HEK293 (cell line): ENCODE results near the gene MAP1B.

Experiments used
- CTCF ChIA-PET: fragments of 350-600 bp; formaldehyde crosslinking; extraction: SDS; loops from one replicate; lab custom pipeline; 2021; ENCODE audit warnings: antibody characterized with exemption; lab: Yijun Ruan, JAX
- POLR2A ChIA-PET: fragments of 300-600 bp; formaldehyde crosslinking; extraction: SDS; loops from one replicate; lab custom pipeline; 2020; ENCODE audit warnings: antibody characterized with exemption, inconsistent platforms; lab: Yijun Ruan, JAX
- H3K27ac ChIP-seq: fragments of 200-500 bp; sonication (Bioruptor generic); 2 replicates; pipeline ENCODE4 v1.5.1; 2014; ENCODE audit warnings: low read depth, low read length, control low read depth, inconsistent platforms; ENCODE audit errors: extremely low read depth
- H3K36me3 ChIP-seq, 2 experiments: fragments of 200-500 bp in 1 of 2; sonication (Bioruptor generic) in 1 of 2; 1 replicate in 1 of 2; 2 replicates in 1 of 2; pipeline ENCODE4 v1.5.1; 2014 to 2017; ENCODE audit warnings: inconsistent platforms in 2 of 2, low read length in 2 of 2; ENCODE audit not compliant: control insufficient read depth in 2 of 2, insufficient read depth in 1 of 2
- H3K4me1 ChIP-seq: fragments of 200-500 bp; sonication (Bioruptor generic); 2 replicates; pipeline ENCODE4 v1.5.1; 2014; ENCODE audit warnings: mild to moderate bottlenecking, low read length, inconsistent platforms; ENCODE audit not compliant: control insufficient read depth, insufficient read depth
- H3K4me3 ChIP-seq: 2 replicates; pipeline ENCODE4 v1.5.1; 2011; ENCODE audit warnings: low read depth, mild to moderate bottlenecking, control low read depth, low read length, moderate library complexity
- H3K9me3 ChIP-seq: fragments of 200-500 bp; sonication (Bioruptor generic); 2 replicates; pipeline ENCODE4 v1.5.1; 2014; ENCODE audit warnings: low read depth, low read length, inconsistent platforms; ENCODE audit not compliant: control insufficient read depth, insufficient read depth
- HOXA7 ChIP-seq: sonication (generic); formaldehyde crosslinking; IDR thresholded peaks from 2 replicates; pipeline ENCODE4 v1.8.1; 2022; ENCODE audit warnings: missing genetic modification reagents, borderline replicate concordance
- PRDM1 ChIP-seq: fragments of 450-650 bp; formaldehyde crosslinking; IDR thresholded peaks from 2 replicates; pipeline ENCODE4; 2016; ENCODE audit warnings: missing biosample characterization, missing genetic modification characterization
- YY1 ChIP-seq: fragments of 450-650 bp; formaldehyde crosslinking; IDR thresholded peaks from 2 replicates; pipeline ENCODE4 v1.5.1; 2018; ENCODE audit warnings: missing biosample characterization, missing genetic modification characterization
- YY2 ChIP-seq: fragments of 450-650 bp; formaldehyde crosslinking; IDR thresholded peaks from 2 replicates; pipeline ENCODE4 v1.5.1; 2016; ENCODE audit warnings: missing biosample characterization, missing genetic modification characterization
- ZBTB48 ChIP-seq: fragments of 450-650 bp; formaldehyde crosslinking; IDR thresholded peaks from 2 replicates; pipeline ENCODE4 v1.5.1; 2016; ENCODE audit warnings: missing biosample characterization, missing genetic modification characterization
- ZNF133 ChIP-seq: fragments of 450-650 bp; formaldehyde crosslinking; IDR thresholded peaks from 2 replicates; pipeline ENCODE4 v1.5.1; 2016; ENCODE audit warnings: missing biosample characterization, missing genetic modification characterization
- ZNF2 ChIP-seq: fragments of 450-650 bp; formaldehyde crosslinking; IDR thresholded peaks from 2 replicates; pipeline ENCODE4 v1.5.1; 2016; ENCODE audit warnings: missing biosample characterization, missing genetic modification characterization
- ZNF202 ChIP-seq: fragments of 450-650 bp; formaldehyde crosslinking; IDR thresholded peaks from 2 replicates; pipeline ENCODE4 v1.5.1; 2016; ENCODE audit warnings: missing biosample characterization, missing genetic modification characterization, borderline replicate concordance
- ZNF239 ChIP-seq: fragments of 450-650 bp; formaldehyde crosslinking; IDR thresholded peaks from 2 replicates; pipeline ENCODE4 v1.5.1; 2016; ENCODE audit warnings: missing biosample characterization, missing genetic modification characterization
- ZNF391 ChIP-seq: fragments of 450-650 bp; formaldehyde crosslinking; IDR thresholded peaks from 2 replicates; pipeline ENCODE4 v1.5.1; 2016; ENCODE audit warnings: low read depth, missing biosample characterization, missing genetic modification characterization, borderline replicate concordance
- ZNF423 ChIP-seq: fragments of 450-650 bp; formaldehyde crosslinking; IDR thresholded peaks from 2 replicates; pipeline ENCODE4 v1.5.1; 2016; ENCODE audit warnings: missing biosample characterization, missing genetic modification characterization
- ZNF701 ChIP-seq: fragments of 450-650 bp; formaldehyde crosslinking; IDR thresholded peaks from 2 replicates; pipeline ENCODE4 v1.5.1; 2016; ENCODE audit warnings: missing biosample characterization, missing genetic modification characterization
- ZNF747 ChIP-seq: fragments of 450-650 bp; formaldehyde crosslinking; IDR thresholded peaks from 2 replicates; pipeline ENCODE4 v1.5.1; 2016; ENCODE audit warnings: missing biosample characterization, missing genetic modification characterization
- ZNF776 ChIP-seq: fragments of 450-650 bp; formaldehyde crosslinking; IDR thresholded peaks from 2 replicates; pipeline ENCODE4 v1.5.0; 2017; ENCODE audit warnings: missing biosample characterization, missing genetic modification characterization, borderline replicate concordance
- ZNF837 ChIP-seq: fragments of 450-650 bp; formaldehyde crosslinking; IDR thresholded peaks from 2 replicates; pipeline ENCODE4 v1.5.1; 2016; ENCODE audit warnings: missing biosample characterization, missing genetic modification characterization
- TF ChIP-seq, protein P1 (sequence below): fragments of 450-650 bp; formaldehyde crosslinking; IDR thresholded peaks from 2 replicates; pipeline ENCODE4 v1.5.1; 2016; ENCODE audit warnings: missing biosample characterization, missing genetic modification characterization
- TF ChIP-seq, protein P2 (sequence below): fragments of 450-650 bp; formaldehyde crosslinking; IDR thresholded peaks from 2 replicates; pipeline ENCODE4 v1.5.1; 2016; ENCODE audit warnings: missing biosample characterization, missing genetic modification characterization
- TF ChIP-seq, protein P3 (sequence below): fragments of 450-650 bp; formaldehyde crosslinking; IDR thresholded peaks from 2 replicates; pipeline ENCODE4 v1.5.1; 2016; ENCODE audit warnings: missing biosample characterization, missing genetic modification characterization
- TF ChIP-seq, protein P4 (sequence below): fragments of 450-650 bp; formaldehyde crosslinking; optimal IDR thresholded peaks from 2 replicates; pipeline ENCODE3; 2016; ENCODE audit warnings: missing biosample characterization, mild to moderate bottlenecking, missing genetic modification characterization

MAP1B gene

DNA sequence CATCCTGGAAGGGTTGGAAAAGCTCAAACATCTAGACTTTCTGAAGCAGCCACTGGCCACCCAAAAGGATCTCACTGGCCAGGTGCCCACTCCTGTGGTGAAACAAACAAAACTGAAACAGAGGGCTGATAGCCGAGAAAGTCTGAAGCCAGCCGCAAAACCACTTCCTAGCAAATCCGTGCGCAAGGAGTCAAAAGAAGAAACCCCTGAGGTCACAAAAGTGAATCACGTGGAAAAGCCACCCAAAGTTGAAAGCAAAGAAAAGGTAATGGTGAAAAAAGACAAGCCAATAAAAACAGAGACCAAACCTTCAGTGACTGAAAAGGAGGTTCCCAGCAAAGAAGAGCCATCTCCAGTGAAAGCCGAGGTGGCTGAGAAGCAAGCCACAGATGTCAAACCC is 87.6 kb downstream of the MAP1B start:
- H3K4me1 ChIP-seq, result no peaks in the 10 kb centered on the region
- TF ChIP-seq ZNF747 (tag by site-specific recombination), result no peak
- no peak for TF ChIP-seq YY2 (tag by site-specific recombination)
- no peak for TF ChIP-seq PRDM1 (tag by site-specific recombination)
- TF ChIP-seq HOXA7 (CRISPR knock-in tag), result no peak
- no peak for TF ChIP-seq ZBTB48 (tag by site-specific recombination)
- TF ChIP-seq, all 188 proteins: peak for 0
- Histone ChIP-seq H3K4me3 (no peak overlapping the region), H3K36me3 (peaks cover 0 to 46% of the 10 kb centered on the region in 2 experiments), H3K27ac (no peak overlapping the region), H3K9me3 (no peaks in the 10 kb centered on the region)
- ChIA-PET POLR2A (no interaction called here), CTCF (interaction anchor here (0.6 kb wide), 1 partner anchor 76 kb away, joined by 3 read pairs; no protein-coding TSS in a partner anchor)

DNA sequence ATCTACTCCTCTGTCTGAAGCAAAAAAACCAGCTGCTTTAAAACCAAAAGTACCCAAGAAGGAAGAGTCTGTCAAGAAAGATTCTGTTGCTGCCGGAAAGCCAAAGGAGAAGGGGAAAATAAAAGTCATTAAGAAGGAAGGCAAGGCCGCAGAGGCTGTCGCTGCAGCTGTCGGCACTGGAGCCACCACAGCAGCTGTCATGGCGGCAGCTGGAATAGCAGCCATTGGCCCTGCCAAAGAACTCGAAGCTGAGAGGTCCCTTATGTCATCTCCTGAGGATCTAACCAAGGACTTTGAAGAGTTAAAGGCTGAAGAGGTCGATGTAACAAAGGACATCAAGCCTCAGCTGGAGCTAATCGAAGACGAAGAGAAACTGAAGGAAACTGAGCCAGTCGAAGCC is 88.3 kb downstream of the MAP1B start:
- POLR2A ChIA-PET, result no interaction called here
- peaks cover 0 to 52% of the 10 kb centered on the region in 2 experiments for H3K36me3 ChIP-seq
- H3K4me3 ChIP-seq, result no peak overlapping the region
- TF ChIP-seq PRDM1 (tag by site-specific recombination) (no peak), ZNF776 (tag by site-specific recombination) (no peak), ZNF133 (no peak), ZNF202 (no peak), ZNF423 (tag by site-specific recombination) (no peak), ZNF2 (tag by site-specific recombination) (no peak), ZNF239 (tag by site-specific recombination) (no peak), YY1 (tag by site-specific recombination) (no peak), ZNF837 (tag by site-specific recombination) (no peak), ZNF391 (tag by site-specific recombination) (no peak), ZNF701 (tag by site-specific recombination) (no peak)
- TF ChIP-seq, protein P1, sequence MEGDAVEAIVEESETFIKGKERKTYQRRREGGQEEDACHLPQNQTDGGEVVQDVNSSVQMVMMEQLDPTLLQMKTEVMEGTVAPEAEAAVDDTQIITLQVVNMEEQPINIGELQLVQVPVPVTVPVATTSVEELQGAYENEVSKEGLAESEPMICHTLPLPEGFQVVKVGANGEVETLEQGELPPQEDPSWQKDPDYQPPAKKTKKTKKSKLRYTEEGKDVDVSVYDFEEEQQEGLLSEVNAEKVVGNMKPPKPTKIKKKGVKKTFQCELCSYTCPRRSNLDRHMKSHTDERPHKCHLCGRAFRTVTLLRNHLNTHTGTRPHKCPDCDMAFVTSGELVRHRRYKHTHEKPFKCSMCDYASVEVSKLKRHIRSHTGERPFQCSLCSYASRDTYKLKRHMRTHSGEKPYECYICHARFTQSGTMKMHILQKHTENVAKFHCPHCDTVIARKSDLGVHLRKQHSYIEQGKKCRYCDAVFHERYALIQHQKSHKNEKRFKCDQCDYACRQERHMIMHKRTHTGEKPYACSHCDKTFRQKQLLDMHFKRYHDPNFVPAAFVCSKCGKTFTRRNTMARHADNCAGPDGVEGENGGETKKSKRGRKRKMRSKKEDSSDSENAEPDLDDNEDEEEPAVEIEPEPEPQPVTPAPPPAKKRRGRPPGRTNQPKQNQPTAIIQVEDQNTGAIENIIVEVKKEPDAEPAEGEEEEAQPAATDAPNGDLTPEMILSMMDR (tag by site-specific recombination), result no peak
- TF ChIP-seq, protein P2, sequence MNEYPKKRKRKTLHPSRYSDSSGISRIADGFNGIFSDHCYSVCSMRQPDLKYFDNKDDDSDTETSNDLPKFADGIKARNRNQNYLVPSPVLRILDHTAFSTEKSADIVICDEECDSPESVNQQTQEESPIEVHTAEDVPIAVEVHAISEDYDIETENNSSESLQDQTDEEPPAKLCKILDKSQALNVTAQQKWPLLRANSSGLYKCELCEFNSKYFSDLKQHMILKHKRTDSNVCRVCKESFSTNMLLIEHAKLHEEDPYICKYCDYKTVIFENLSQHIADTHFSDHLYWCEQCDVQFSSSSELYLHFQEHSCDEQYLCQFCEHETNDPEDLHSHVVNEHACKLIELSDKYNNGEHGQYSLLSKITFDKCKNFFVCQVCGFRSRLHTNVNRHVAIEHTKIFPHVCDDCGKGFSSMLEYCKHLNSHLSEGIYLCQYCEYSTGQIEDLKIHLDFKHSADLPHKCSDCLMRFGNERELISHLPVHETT (tag by site-specific recombination), result no peak
- TF ChIP-seq, protein P3, sequence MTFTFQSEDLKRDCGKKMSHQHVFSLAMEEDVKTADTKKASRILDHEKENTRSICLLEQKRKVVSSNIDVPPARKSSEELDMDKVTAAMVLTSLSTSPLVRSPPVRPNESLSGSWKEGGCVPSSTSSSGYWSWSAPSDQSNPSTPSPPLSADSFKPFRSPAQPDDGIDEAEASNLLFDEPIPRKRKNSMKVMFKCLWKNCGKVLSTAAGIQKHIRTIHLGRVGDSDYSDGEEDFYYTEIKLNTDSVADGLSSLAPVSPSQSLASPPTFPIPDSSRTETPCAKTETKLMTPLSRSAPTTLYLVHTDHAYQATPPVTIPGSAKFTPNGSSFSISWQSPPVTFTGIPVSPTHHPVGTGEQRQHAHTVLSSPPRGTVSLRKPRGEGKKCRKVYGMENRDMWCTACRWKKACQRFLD, result no peak
- TF ChIP-seq, protein P4, sequence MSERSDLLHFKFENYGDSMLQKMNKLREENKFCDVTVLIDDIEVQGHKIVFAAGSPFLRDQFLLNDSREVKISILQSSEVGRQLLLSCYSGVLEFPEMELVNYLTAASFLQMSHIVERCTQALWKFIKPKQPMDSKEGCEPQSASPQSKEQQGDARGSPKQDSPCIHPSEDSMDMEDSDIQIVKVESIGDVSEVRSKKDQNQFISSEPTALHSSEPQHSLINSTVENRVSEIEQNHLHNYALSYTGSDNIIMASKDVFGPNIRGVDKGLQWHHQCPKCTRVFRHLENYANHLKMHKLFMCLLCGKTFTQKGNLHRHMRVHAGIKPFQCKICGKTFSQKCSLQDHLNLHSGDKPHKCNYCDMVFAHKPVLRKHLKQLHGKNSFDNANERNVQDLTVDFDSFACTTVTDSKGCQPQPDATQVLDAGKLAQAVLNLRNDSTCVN, result no peak
- CTCF ChIA-PET, result interaction anchor here (0.6 kb wide), 1 partner anchor 75 kb away, joined by 3 read pairs; no protein-coding TSS in a partner anchor
- no peaks in the 10 kb centered on the region for H3K4me1 ChIP-seq
- no peak overlapping the region for H3K27ac ChIP-seq
- H3K9me3 ChIP-seq, result no peaks in the 10 kb centered on the region
